Measurements from ENCODE around the gene KRT27. TPM values are rescaled to one million over a fixed set of nuclear protein-coding genes. Genes with fewer than 3 reads are reported as not detected.

Gene KRT27
- total and polyA plus RNA-seq, 9 of the 15 experiments (the other 6 are each of a cell fraction or from before 2014, with no cell fraction given): 0.10 TPM; not detected in 8

DNA sequence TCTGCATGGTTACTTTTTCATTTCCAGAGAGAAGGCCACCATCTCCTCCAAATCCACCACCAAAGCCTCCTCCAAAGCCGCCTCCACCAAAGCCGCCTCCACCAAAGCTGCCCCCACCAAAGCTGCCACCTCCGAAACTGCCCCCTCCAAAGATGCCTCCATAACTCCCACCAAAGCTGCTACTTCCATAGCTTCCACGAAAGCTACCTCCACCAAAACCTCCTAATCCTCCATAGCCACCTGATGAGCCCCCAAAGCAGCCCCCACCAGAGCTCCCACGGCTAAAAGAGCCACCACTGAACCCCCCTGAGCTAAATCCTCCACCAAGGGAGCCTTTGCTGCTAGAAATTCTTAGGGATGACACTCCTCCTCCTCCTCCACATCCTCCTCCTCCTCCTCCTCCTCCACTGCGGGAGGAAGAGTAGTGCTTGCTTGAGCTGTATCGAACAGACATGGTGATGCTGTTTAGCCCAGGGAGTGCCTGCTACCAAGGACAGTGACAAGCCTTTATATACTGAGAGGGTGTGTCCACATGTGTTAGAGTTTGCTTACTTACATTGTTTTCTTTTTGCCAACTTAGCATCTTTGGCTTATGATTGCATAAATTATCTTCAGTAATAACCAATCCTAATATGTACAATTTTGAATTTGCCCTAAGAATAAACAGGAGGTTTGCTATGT lies 39.9 kb upstream of the KRT27 start, which contains the start of gene KRT10 (continued):
- TF ChIP-seq, protein P1, sequence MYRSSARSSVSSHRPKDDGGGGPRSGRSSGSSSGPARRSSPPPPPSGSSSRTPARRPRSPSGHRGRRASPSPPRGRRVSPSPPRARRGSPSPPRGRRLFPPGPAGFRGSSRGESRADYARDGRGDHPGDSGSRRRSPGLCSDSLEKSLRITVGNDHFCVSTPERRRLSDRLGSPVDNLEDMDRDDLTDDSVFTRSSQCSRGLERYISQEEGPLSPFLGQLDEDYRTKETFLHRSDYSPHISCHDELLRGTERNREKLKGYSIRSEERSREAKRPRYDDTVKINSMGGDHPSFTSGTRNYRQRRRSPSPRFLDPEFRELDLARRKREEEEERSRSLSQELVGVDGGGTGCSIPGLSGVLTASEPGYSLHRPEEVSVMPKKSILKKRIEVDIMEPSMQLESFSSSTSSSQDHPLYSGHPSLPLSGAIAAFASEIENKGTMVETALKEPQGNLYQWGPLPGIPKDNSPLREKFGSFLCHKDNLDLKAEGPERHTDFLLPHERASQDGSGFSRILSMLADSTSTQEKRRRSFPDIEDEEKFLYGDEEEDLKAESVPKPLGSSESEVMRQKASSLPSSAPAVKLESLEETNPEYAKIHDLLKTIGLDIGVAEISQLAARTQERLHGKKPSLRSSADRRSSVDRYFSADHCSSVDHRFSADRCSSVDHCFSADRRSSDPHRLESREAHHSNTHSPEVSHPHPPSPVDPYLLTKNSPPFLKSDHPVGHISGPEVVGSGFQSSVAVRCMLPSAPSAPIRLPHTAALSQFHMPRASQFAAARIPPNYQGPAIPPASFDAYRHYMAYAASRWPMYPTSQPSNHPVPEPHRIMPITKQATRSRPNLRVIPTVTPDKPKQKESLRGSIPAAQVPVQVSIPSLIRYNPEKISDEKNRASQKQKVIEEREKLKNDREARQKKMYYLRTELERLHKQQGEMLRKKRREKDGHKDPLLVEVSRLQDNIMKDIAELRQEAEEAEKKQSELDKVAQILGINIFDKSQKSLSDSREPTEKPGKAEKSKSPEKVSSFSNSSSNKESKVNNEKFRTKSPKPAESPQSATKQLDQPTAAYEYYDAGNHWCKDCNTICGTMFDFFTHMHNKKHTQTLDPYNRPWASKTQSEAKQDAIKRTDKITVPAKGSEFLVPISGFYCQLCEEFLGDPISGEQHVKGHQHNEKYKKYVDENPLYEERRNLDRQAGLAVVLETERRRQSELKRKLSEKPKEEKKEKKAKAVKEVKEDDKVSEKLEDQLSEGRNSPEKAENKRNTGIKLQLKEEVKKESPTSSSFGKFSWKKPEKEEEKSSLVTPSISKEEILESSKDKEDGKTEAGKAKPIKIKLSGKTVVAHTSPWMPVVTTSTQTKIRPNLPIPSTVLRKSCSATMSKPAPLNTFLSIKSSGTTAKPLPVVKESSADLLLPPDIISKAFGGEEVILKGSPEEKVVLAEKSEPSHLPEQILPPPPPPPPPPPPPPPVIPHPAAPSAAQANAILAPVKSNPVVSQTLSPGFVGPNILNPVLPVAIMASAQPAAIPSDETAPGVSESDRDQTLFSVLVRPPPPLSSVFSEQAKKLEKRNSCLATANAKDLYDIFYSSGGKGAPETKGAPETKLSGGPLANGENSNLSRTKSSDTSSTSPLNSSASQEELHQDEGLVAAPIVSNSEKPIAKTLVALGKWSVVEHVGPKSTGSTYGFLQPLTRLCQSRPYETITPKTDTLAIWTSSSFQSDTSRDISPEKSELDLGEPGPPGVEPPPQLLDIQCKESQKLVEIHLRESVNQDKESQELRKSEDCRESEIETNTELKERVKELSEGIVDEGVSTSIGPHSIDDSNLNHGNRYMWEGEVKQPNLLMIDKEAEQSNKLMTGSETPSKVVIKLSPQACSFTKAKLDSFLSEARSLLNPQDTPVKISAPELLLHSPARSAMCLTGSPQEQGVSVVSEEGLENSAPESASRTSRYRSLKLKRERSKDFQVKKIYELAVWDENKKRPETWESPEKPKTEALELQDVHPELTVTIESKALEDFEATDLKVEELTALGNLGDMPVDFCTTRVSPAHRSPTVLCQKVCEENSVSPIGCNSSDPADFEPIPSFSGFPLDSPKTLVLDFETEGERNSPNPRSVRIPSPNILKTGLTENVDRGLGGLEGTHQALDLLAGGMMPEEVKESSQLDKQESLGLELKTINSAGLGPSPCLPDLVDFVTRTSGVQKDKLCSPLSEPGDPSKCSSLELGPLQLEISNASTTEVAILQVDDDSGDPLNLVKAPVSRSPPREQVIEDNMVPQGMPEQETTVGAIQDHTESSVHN (IDR thresholded peaks at IDR 0.05; ENCODE audit: borderline replicate concordance in 1 of 2, low read depth in 1 of 2): no peak
- TF ChIP-seq MXI1 (IDR thresholded peaks at IDR 0.05; ENCODE audit: low read depth, low read length): no peak
- TF ChIP-seq TGIF2 (CRISPR knock-in tag; IDR thresholded peaks at IDR 0.05): no peak
- TF ChIP-seq TBL1XR1 (IDR thresholded peaks at IDR 0.05; ENCODE audit: low read length in 2 of 2): no peak
- no peak for TF ChIP-seq XRCC4 (IDR thresholded peaks at IDR 0.05; ENCODE audit: extremely low read depth, insufficient read depth, insufficient read length)
- TF ChIP-seq ZNF175 (CRISPR knock-in tag; IDR thresholded peaks at IDR 0.05; ENCODE audit: low read depth): no peak
- TF ChIP-seq NFYB (IDR thresholded peaks at IDR 0.05; ENCODE audit: extremely low read depth, insufficient read length): no peak
- TF ChIP-seq, protein P2, sequence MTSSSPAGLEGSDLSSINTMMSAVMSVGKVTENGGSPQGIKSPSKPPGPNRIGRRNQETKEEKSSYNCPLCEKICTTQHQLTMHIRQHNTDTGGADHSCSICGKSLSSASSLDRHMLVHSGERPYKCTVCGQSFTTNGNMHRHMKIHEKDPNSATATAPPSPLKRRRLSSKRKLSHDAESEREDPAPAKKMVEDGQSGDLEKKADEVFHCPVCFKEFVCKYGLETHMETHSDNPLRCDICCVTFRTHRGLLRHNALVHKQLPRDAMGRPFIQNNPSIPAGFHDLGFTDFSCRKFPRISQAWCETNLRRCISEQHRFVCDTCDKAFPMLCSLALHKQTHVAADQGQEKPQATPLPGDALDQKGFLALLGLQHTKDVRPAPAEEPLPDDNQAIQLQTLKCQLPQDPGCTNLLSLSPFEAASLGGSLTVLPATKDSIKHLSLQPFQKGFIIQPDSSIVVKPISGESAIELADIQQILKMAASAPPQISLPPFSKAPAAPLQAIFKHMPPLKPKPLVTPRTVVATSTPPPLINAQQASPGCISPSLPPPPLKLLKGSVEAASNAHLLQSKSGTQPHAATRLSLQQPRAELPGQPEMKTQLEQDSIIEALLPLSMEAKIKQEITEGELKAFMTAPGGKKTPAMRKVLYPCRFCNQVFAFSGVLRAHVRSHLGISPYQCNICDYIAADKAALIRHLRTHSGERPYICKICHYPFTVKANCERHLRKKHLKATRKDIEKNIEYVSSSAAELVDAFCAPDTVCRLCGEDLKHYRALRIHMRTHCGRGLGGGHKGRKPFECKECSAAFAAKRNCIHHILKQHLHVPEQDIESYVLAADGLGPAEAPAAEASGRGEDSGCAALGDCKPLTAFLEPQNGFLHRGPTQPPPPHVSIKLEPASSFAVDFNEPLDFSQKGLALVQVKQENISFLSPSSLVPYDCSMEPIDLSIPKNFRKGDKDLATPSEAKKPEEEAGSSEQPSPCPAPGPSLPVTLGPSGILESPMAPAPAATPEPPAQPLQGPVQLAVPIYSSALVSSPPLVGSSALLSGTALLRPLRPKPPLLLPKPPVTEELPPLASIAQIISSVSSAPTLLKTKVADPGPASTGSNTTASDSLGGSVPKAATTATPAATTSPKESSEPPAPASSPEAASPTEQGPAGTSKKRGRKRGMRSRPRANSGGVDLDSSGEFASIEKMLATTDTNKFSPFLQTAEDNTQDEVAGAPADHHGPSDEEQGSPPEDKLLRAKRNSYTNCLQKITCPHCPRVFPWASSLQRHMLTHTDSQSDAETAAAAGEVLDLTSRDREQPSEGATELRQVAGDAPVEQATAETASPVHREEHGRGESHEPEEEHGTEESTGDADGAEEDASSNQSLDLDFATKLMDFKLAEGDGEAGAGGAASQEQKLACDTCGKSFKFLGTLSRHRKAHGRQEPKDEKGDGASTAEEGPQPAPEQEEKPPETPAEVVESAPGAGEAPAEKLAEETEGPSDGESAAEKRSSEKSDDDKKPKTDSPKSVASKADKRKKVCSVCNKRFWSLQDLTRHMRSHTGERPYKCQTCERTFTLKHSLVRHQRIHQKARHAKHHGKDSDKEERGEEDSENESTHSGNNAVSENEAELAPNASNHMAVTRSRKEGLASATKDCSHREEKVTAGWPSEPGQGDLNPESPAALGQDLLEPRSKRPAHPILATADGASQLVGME (CRISPR knock-in tag; IDR thresholded peaks at IDR 0.05): no peak
- TF ChIP-seq STAT5B (CRISPR knock-in tag; IDR thresholded peaks at IDR 0.05): no peak
- TF ChIP-seq BMI1 (IDR thresholded peaks at IDR 0.05; ENCODE audit: low read length): no peak
- TF ChIP-seq, protein P3, sequence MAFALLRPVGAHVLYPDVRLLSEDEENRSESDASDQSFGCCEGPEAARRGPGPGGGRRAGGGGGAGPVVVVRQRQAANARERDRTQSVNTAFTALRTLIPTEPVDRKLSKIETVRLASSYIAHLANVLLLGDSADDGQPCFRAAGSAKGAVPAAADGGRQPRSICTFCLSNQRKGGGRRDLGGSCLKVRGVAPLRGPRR (CRISPR knock-in tag; IDR thresholded peaks at IDR 0.05): no peak
- no peak for TF ChIP-seq ZNF347 (CRISPR knock-in tag; IDR thresholded peaks at IDR 0.05; ENCODE audit: low read depth)

All from K562 (cell line).